Sigmoid colon (tissue), 7 donors: ENCODE data around the gene KCNMB1. TPM values are rescaled to one million over a fixed set of nuclear protein-coding genes. Genes with fewer than 3 reads are reported as not detected.
A peak's percentile ranks its signal among the peaks of the same experiment; 100 is the strongest.

ENCODE experiments used
- DNase-seq: peaks from one replicate; pipeline ENCODE4 v3.0.0-alpha.2; 2019
- H3K27ac ChIP-seq, 4 donors: fragments of 200-600 bp; sonication (generic); one replicate each; pipeline ENCODE4 v1.5.1; 2016 to 2019; ENCODE audit warnings: mild to moderate bottlenecking in 1 of 4
- H3K27me3 ChIP-seq, 3 donors: fragments of 200-600 bp; sonication (generic); one replicate each; pipeline ENCODE4 v1.5.1; 2019; ENCODE audit warnings: mild to moderate bottlenecking in 1 of 3
- H3K36me3 ChIP-seq, 4 donors: fragments of 200-600 bp; sonication (generic); one replicate each; pipeline ENCODE4 v1.5.1; 2016 to 2019
- H3K4me1 ChIP-seq, 4 donors: fragments of 200-600 bp; sonication (generic); one replicate each; pipeline ENCODE4 v1.5.1; 2017 to 2019
- H3K4me3 ChIP-seq, 4 donors: fragments of 200-600 bp; sonication (generic); one replicate each; pipeline ENCODE4 v1.5.1; 2017 to 2019; ENCODE audit warnings: mild to moderate bottlenecking in 2 of 4, moderate library complexity in 1 of 4
- H3K9me3 ChIP-seq, 4 donors: fragments of 200-600 bp in 3 of 4; sonication (generic) in 3 of 4; one replicate each; pipeline versions ENCODE4 v1.5.1 to v1.6.1; 2013 to 2019
- CTCF ChIP-seq, 4 experiments: fragments of 450-650 bp in 3 of 4; fragments of 200-600 bp in 1 of 4; IDR thresholded peaks; one replicate each; pipeline ENCODE4 v1.5.1; 2016 to 2019; ENCODE audit warnings: antibody characterized with exemption in 4 of 4, mild to moderate bottlenecking in 3 of 4, moderate library complexity in 2 of 4
- EP300 ChIP-seq, 4 donors: sonication (generic); formaldehyde crosslinking; IDR thresholded peaks; one replicate each; pipeline ENCODE4 v1.6.1; 2017; ENCODE audit warnings: antibody characterized with exemption in 4 of 4
- POLR2A ChIP-seq, 2 donors: fragments of 450-650 bp; IDR thresholded peaks; one replicate each; pipeline ENCODE4 v1.6.1; 2016; ENCODE audit warnings: antibody characterized with exemption in 2 of 2, mild to moderate bottlenecking in 2 of 2, moderate library complexity in 2 of 2
- POLR2AphosphoS5 ChIP-seq, 4 donors: sonication (generic); formaldehyde crosslinking; IDR thresholded peaks; one replicate each; pipeline ENCODE4 v1.6.1; 2017; ENCODE audit warnings: antibody characterized with exemption in 4 of 4
- WGBS, 2 donors: extraction: QIAGEN DNeasy Blood & Tissue Kit; methylation state at CpG; one replicate each; pipeline ENCODE4 v1.1.7; 2013; 5-methylcytosine and 5-hydroxymethylcytosine counted together
- intact Hi-C: fragments of 100-400 bp; cut with DNase I; formaldehyde crosslinking; loops from one replicate; pipeline ENCODE4 v1.15.1; 2023
- polyA plus RNA-seq, 3 donors: library from polyadenylated mRNA; stranded (reverse); fragments of 200-250 nt; gene quantifications; one replicate each; pipeline ENCODE4 v1.2.3, GENCODE V29; 2013
- total RNA-seq, 4 donors: library from RNA; depleted of rRNA; stranded (reverse); fragments of >200 nt; gene quantifications; one replicate each; pipeline ENCODE4 v1.1.0, GENCODE V29; 2016
- donor health status: healthy with polysubstance abuse.
- donor health status: Bipolar disorder and iron deficiency.
- donor health status: healthy.

Gene KCNMB1
- total and polyA plus RNA-seq, 7 donors = 0.46 to 59.8 (median 38.6) TPM

- no peaks in the 10 kb centered on the region for H3K36me3 ChIP-seq
- peak overlapping the region in 3 of 4 donors; percentile 70 to 82 (median 79) for H3K27ac ChIP-seq
- no peaks in the 10 kb centered on the region for H3K27me3 ChIP-seq
- intact Hi-C loops = loop anchor here (5.0 kb wide), 2 partner anchors 37 to 68 kb away; no protein-coding TSS in a partner anchor
- 81 to 88% methylated on average over 9 of the region's 9 CpGs for WGBS, 2 donors
- H3K4me1 ChIP-seq = peaks cover 0 to 58% (median 40%) of the 10 kb centered on the region in 4 donors
- H3K9me3 ChIP-seq = no peaks in the 10 kb centered on the region
- DNase-seq = peak; percentile 81
- no peak for TF ChIP-seq POLR2A (IDR thresholded peaks at IDR 0.05)
- no peak for TF ChIP-seq POLR2AphosphoS5 (IDR thresholded peaks at IDR 0.05)
- no peak for TF ChIP-seq CTCF (IDR thresholded peaks at IDR 0.05)
- no peak for TF ChIP-seq EP300 (IDR thresholded peaks at IDR 0.05)
- H3K4me3 ChIP-seq = peak overlapping the region in 3 of 4 donors; percentile 4 to 40 (median 35)
Observed at GRCh38 chr5:170353961-170354360, 35.2 kb downstream of the KCNMB1 start.

GRCh38 chr5:170353011-170353761, 36.0 kb downstream of the KCNMB1 start:
- TF ChIP-seq POLR2AphosphoS5 (IDR thresholded peaks at IDR 0.05) (peak in 2 of 4 donors; percentile 80 to 81), POLR2A (IDR thresholded peaks at IDR 0.05) (no peak), CTCF (IDR thresholded peaks at IDR 0.05) (no peak), EP300 (IDR thresholded peaks at IDR 0.05) (peak in 1 of 4 donors; percentile 2)

GRCh38 chr5:170348137-170348633, 41.0 kb downstream of the KCNMB1 start:
- peak; percentile 55 for DNase-seq
- Histone ChIP-seq H3K27ac (no peak overlapping the region), H3K4me3 (no peak overlapping the region), H3K9me3 (no peaks in the 10 kb centered on the region), H3K36me3 (no peaks in the 10 kb centered on the region), H3K4me1 (peaks cover 0 to 9% (median 8%) of the 10 kb centered on the region in 4 donors), H3K27me3 (no peaks in the 10 kb centered on the region)
- 62 to 72% methylated on average over 11 of the region's 11 CpGs for WGBS, 2 donors
- TF ChIP-seq EP300 (IDR thresholded peaks at IDR 0.05) (no peak), CTCF (IDR thresholded peaks at IDR 0.05) (no peak), POLR2AphosphoS5 (IDR thresholded peaks at IDR 0.05) (no peak), POLR2A (IDR thresholded peaks at IDR 0.05) (no peak)
- intact Hi-C loops = loop anchor here (5.0 kb wide), 1 partner anchor 81 kb away; no protein-coding TSS in a partner anchor

More at GRCh38 chr5:170353011-170353761, 36.0 kb downstream of the KCNMB1 start:
- Histone ChIP-seq H3K9me3 (no peaks in the 10 kb centered on the region), H3K36me3 (no peaks in the 10 kb centered on the region), H3K27me3 (no peaks in the 10 kb centered on the region), H3K4me1 (peaks cover 0 to 51% (median 34%) of the 10 kb centered on the region in 4 donors), H3K27ac (peak overlapping the region in 3 of 4 donors; percentile 70 to 82 (median 79)), H3K4me3 (peak overlapping the region in 3 of 4 donors; percentile 4 to 40 (median 35))
- DNase-seq = peak; percentile 80
- WGBS, 2 donors = 38 to 63% methylated on average over 18 of the region's 18 CpGs
- intact Hi-C loops = loop anchor here (5.0 kb wide), 2 partner anchors 36 to 69 kb away; no protein-coding TSS in a partner anchor

- Histone ChIP-seq H3K4me1 (no peaks in the 10 kb centered on the region), H3K36me3 (no peaks in the 10 kb centered on the region), H3K27me3 (no peaks in the 10 kb centered on the region), H3K4me3 (no peak overlapping the region), H3K27ac (no peak overlapping the region), H3K9me3 (no peaks in the 10 kb centered on the region)
- 85 to 90% methylated on average over 9 of the region's 9 CpGs for WGBS, 2 donors
- DNase-seq = peak; percentile 54
- intact Hi-C loops = loop anchor here (5.0 kb wide), 1 partner anchor 80 kb away; no protein-coding TSS in a partner anchor
- TF ChIP-seq POLR2AphosphoS5 (IDR thresholded peaks at IDR 0.05) (no peak), POLR2A (IDR thresholded peaks at IDR 0.05) (no peak), EP300 (IDR thresholded peaks at IDR 0.05) (no peak), CTCF (IDR thresholded peaks at IDR 0.05) (no peak)
Observed at GRCh38 chr5:170347022-170347567, 42.1 kb downstream of the KCNMB1 start.
